GM12873 (cell line): Measurements from ENCODE around the gene ADI1.

ENCODE experiments used
- CTCF ChIP-seq: IDR thresholded peaks from 2 replicates; pipeline ENCODE4 v1.5.1; 2012; ENCODE audit warnings: low read depth, mild to moderate bottlenecking, moderate library complexity, low read length, control low read depth; ENCODE audit not compliant: insufficient read depth; ENCODE audit errors: missing control alignments

Gene ADI1

GRCh38 chr2:3513026-3513810, 6.1 kb downstream of the ADI1 start:
- TF ChIP-seq CTCF: no peak

GRCh38 chr2:3512086-3512485, 7.2 kb downstream of the ADI1 start:
- TF ChIP-seq CTCF: no peak

GRCh38 chr2:3505771-3506170, 13.6 kb downstream of the ADI1 start:
- no peak for TF ChIP-seq CTCF

GRCh38 chr2:3504741-3505140, 14.6 kb downstream of the ADI1 start:
- TF ChIP-seq CTCF: no peak

GRCh38 chr2:3503483-3503882, 15.8 kb downstream of the ADI1 start:
- TF ChIP-seq CTCF: no peak

GRCh38 chr2:3503046-3503445, 16.3 kb downstream of the ADI1 start:
- TF ChIP-seq CTCF: no peak

- no peak for TF ChIP-seq CTCF
These were observed 18.9 kb downstream of the ADI1 start for GRCh38 chr2:3500326-3500899.
